Testis (tissue), 2 donors: ENCODE data around the gene CDH23.

Experiments used
- CTCF ChIP-seq, 3 experiments: fragments of 450-650 bp in 2 of 3; fragments of 200-600 bp in 1 of 3; sonication (generic) in 1 of 3; IDR thresholded peaks; one replicate each; pipeline ENCODE4 v1.5.1; 2016 to 2019; ENCODE audit warnings: antibody characterized with exemption in 3 of 3, mild to moderate bottlenecking in 2 of 3, moderate library complexity in 1 of 3
- POLR2A ChIP-seq: fragments of 450-650 bp; IDR thresholded peaks from one replicate; pipeline ENCODE4 v1.6.1; 2017; ENCODE audit warnings: antibody characterized with exemption, mild to moderate bottlenecking, moderate library complexity

DNA sequence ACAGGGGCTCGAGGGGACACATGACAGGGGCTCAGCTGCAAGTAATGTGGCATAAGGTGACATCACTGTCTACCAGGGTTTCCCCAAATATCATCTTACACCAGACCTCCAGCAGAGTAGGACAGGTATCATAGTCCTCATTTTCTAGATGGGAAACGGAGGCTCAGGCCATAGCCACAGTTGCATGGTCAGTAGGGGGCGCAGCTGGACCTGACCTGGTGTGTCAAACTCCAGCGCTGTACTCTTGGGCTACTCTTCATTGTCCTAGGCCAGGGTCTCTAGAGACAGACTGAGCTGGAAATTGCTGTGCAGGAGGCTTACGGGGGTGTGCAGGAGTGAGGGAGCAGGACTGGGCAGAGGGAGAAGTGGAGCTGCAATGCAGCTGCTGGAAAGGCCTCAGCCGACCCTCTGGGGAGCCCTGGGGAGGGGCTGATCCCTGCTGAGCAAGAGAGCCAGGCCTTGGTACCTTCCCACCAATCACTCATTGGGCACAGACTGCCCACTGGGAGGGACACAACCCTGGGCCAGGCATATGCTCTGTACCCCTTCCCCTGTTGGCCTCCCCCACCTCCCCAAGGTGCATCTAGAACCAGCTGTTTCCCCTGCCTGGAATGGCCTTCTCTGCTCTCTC, 89.9 kb downstream of the CDH23 start:
- TF ChIP-seq CTCF (IDR thresholded peaks at IDR 0.05) (peak in 2 of 3 experiments; percentile 28 to 44), POLR2A (no peak)
